Lower lobe of right lung (tissue), 2 donors: ENCODE results near the gene NEK8. TPM values are rescaled to one million over a fixed set of nuclear protein-coding genes. Genes with fewer than 3 reads are reported as not detected.

Experiments used
- ATAC-seq, 2 donors: fragments of 200-7000 bp; cut with Tn5 transposase; one replicate each; pipeline ENCODE4 v1.9.1; 2020 to 2022; ENCODE audit warnings: mild to moderate bottlenecking in 2 of 2, moderate library complexity in 2 of 2
- DNase-seq: peaks from one replicate; pipeline ENCODE4 v3.0.0-alpha.2; 2020
- H3K27ac ChIP-seq: fragments of 200-600 bp; one replicate; pipeline ENCODE4 v1.8.0; 2022
- H3K27me3 ChIP-seq: fragments of 200-600 bp; one replicate; pipeline ENCODE4 v1.8.0; 2022; ENCODE audit warnings: low read depth
- H3K36me3 ChIP-seq: fragments of 200-600 bp; one replicate; pipeline ENCODE4 v1.8.0; 2022; ENCODE audit warnings: mild to moderate bottlenecking
- H3K4me1 ChIP-seq: fragments of 200-600 bp; one replicate; pipeline ENCODE4 v1.8.0; 2022
- H3K4me3 ChIP-seq: fragments of 200-600 bp; one replicate; pipeline ENCODE4 v1.8.0; 2022; ENCODE audit warnings: mild to moderate bottlenecking
- H3K9me3 ChIP-seq: fragments of 200-600 bp; one replicate; pipeline ENCODE4 v1.8.0; 2022
- CTCF ChIP-seq: fragments of 200-600 bp; IDR thresholded peaks from one replicate; pipeline ENCODE4 v1.8.0; 2022; ENCODE audit warnings: antibody characterized with exemption, mild to moderate bottlenecking
- intact Hi-C: fragments of 100-400 bp; cut with DNase I; formaldehyde crosslinking; loops from one replicate; pipeline ENCODE4 v1.11.0; 2022
- total RNA-seq: library from RNA; stranded (reverse); fragmentation: NEBNext Ultra II Directional; extraction: Animal tissue kit (Norgen Biotek cat#: 25700); gene quantifications from one replicate; pipeline ENCODE4 v1.2.1, GENCODE V29; 2021
- donor health status: DM: no; HTN: yes; CAD: no; lungs with severe emphysema.

The NEK8 gene
- total RNA-seq, 1 donor from 2014 or later: 11.3 TPM

- ATAC-seq (peak; percentile 69 to 72), DNase-seq (peak; percentile 89)
- H3K9me3 ChIP-seq: no peaks in the 10 kb centered on the region
These were observed 32.3 kb downstream of the NEK8 start for GRCh38 chr17:28760601-28761562.

GRCh38 chr17:28763137-28763799, 34.7 kb downstream of the NEK8 start:
- H3K36me3 ChIP-seq: peaks cover 57% of the 10 kb centered on the region
- H3K9me3 ChIP-seq: no peaks in the 10 kb centered on the region
- ATAC-seq (peak in 1 of 2 donors; percentile 31), DNase-seq (no peak)
- no peak overlapping the region for H3K4me3 ChIP-seq
- TF ChIP-seq CTCF: no peak
- no peak overlapping the region for H3K27ac ChIP-seq
- H3K4me1 ChIP-seq: peaks cover 38% of the 10 kb centered on the region
- intact Hi-C loops: loop anchor here (10.0 kb wide), 1 partner anchor 152 kb away; no protein-coding TSS in a partner anchor
- no peaks in the 10 kb centered on the region for H3K27me3 ChIP-seq

More at GRCh38 chr17:28760601-28761562, 32.3 kb downstream of the NEK8 start:
- no peak for TF ChIP-seq CTCF
- Histone ChIP-seq H3K36me3 (peaks cover 64% of the 10 kb centered on the region), H3K4me1 (peaks cover 38% of the 10 kb centered on the region), H3K27me3 (no peaks in the 10 kb centered on the region), H3K4me3 (no peak overlapping the region), H3K27ac (peak overlapping the region; percentile 29)
- intact Hi-C loops: loop anchor here (10.0 kb wide), 1 partner anchor 154 kb away; no protein-coding TSS in a partner anchor

- intact Hi-C loops: loop anchor here (10.0 kb wide), 1 partner anchor 151 kb away; no protein-coding TSS in a partner anchor
- Histone ChIP-seq H3K27me3 (no peaks in the 10 kb centered on the region), H3K27ac (no peak overlapping the region), H3K4me3 (no peak overlapping the region), H3K36me3 (peaks cover 51% of the 10 kb centered on the region), H3K4me1 (peaks cover 38% of the 10 kb centered on the region), H3K9me3 (no peaks in the 10 kb centered on the region)
- ATAC-seq: peak; percentile 70 to 80
- TF ChIP-seq CTCF: peak; percentile 92
- DNase-seq: no peak
These were observed 35.2 kb downstream of the NEK8 start for GRCh38 chr17:28763804-28764266.

GRCh38 chr17:28765038-28765437, 36.5 kb downstream of the NEK8 start:
- intact Hi-C loops: loop anchor here (10.0 kb wide), 1 partner anchor 150 kb away; no protein-coding TSS in a partner anchor
- DNase-seq: no peak
- ATAC-seq: no peak
- Histone ChIP-seq H3K4me1 (peaks cover 34% of the 10 kb centered on the region), H3K27me3 (no peaks in the 10 kb centered on the region), H3K36me3 (peaks cover 39% of the 10 kb centered on the region), H3K4me3 (no peak overlapping the region), H3K9me3 (no peaks in the 10 kb centered on the region), H3K27ac (no peak overlapping the region)
- TF ChIP-seq CTCF: no peak

GRCh38 chr17:28773736-28774135, 45.1 kb downstream of the NEK8 start:
- Histone ChIP-seq H3K36me3 (peaks cover 10% of the 10 kb centered on the region), H3K4me1 (peaks cover 12% of the 10 kb centered on the region), H3K27ac (no peak overlapping the region), H3K9me3 (no peaks in the 10 kb centered on the region), H3K27me3 (no peaks in the 10 kb centered on the region), H3K4me3 (no peak overlapping the region)
- DNase-seq (no peak), ATAC-seq (no peak)
- intact Hi-C loops: no loop called here
- TF ChIP-seq CTCF: no peak
